Measurements from ENCODE around the gene RNF20.
"Not testable (repeated sequence)": the region's sequence is repeated elsewhere in the genome, so short reads cannot be mapped to it uniquely, and the experiment has no call there.

DNA sequence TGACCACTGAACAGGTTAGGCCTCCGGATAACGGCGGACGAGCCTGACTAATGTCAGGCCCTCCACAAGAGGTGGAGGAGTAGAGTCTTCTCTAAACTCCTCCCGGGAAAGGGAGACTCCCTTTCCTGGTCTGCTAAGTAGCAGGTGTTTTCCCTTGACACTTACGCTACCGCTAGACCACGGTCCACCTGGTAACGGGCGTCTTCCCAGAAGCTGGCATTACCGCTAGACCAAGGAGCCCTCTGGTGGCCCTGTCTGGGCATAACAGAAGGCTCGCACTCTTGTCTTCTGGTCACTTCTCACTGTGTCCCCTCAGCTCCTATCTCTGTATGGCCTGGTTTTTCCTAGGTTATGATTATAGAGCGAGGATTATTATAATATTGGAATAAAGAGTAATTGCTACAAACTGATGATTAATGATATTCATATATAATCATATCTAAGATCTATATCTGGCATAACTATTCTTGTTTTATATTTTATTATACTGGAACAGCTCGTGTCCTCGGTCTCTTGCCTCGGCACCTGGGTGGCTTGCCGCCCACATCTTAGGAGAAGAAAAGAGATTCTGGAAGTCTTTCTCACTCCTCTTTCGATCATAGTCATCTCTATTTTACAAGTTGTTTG lies 15.9 kb downstream of the RNF20 start:
- TF ChIP-seq CTCF (IDR thresholded peaks at IDR 0.05; ENCODE audit: low read depth, low read length): 0 out of 2 replicates have a peak, but pooled peaks have one; percentile 3
- TF ChIP-seq EZH2phosphoT487 (IDR thresholded peaks at IDR 0.05; ENCODE audit: low read depth): not testable (repeated sequence)
